A673 (cell line): ENCODE measurements around the gene PRRT2. TPM values are rescaled to one million over a fixed set of nuclear protein-coding genes. Genes with fewer than 3 reads are reported as not detected.

Experiments
- BruUV-seq: library from RNA; stranded (reverse); fragments of 400-500 nt; replicated peaks from 2 replicates; lab custom pipeline; 2021; lab: Mats Ljungman, UMichigan
- CTCF ChIA-PET: fragments of 300-600 bp; sonication (Branson Sonifier 250); formaldehyde crosslinking; loops from one replicate; lab custom pipeline; 2022; ENCODE audit warnings: antibody characterized with exemption; lab: Charles Lee
- POLR2A ChIA-PET: fragments of 300-600 bp; sonication (Branson Sonifier 250); formaldehyde crosslinking; loops from one replicate; lab custom pipeline; 2022; ENCODE audit warnings: antibody characterized with exemption; ENCODE audit not compliant: low non-redundant PET; lab: Charles Lee
- DNase-seq: peaks from one replicate; pipeline ENCODE4 v3.0.0-alpha.2; 2015; ENCODE audit warnings: low spot score
- H3K27ac ChIP-seq: fragments of 200-600 bp; sonication (generic); 2 replicates; pipeline ENCODE4 v1.5.1; 2016; ENCODE audit warnings: mixed run types, low read depth, mild to moderate bottlenecking, mixed read lengths, antibody characterized with exemption, low read length; ENCODE audit not compliant: poor library complexity, severe bottlenecking
- H3K27me3 ChIP-seq: fragments of 200-600 bp; sonication (generic); replicated peaks from 2 replicates; pipeline ENCODE4 v1.6.1; 2017; ENCODE audit warnings: mixed run types, low read depth, mild to moderate bottlenecking, mixed read lengths, antibody characterized with exemption, low read length; ENCODE audit not compliant: insufficient read depth, poor library complexity
- H3K36me3 ChIP-seq: fragments of 200-600 bp; sonication (generic); 2 replicates; pipeline ENCODE4 v1.6.1; 2016; ENCODE audit warnings: mixed run types, mild to moderate bottlenecking, mixed read lengths, antibody characterized with exemption, low read length; ENCODE audit not compliant: insufficient read depth, poor library complexity, severe bottlenecking
- H3K4me1 ChIP-seq: fragments of 200-600 bp; sonication (generic); 2 replicates; pipeline ENCODE4 v1.6.1; 2017; ENCODE audit warnings: mixed run types, mild to moderate bottlenecking, mixed read lengths, antibody characterized with exemption, low read length; ENCODE audit not compliant: insufficient read depth, poor library complexity, severe bottlenecking
- H3K4me3 ChIP-seq: fragments of 200-600 bp; sonication (generic); 2 replicates; pipeline ENCODE4 v1.5.1; 2016; ENCODE audit warnings: low read depth, mixed run types, mild to moderate bottlenecking, mixed read lengths, low read length; ENCODE audit not compliant: poor library complexity, severe bottlenecking
- H3K9me3 ChIP-seq: fragments of 200-600 bp; sonication (generic); 2 replicates; pipeline ENCODE4 v1.6.1; 2016; ENCODE audit warnings: mixed run types, low read depth, mild to moderate bottlenecking, mixed read lengths, antibody characterized with exemption, low read length; ENCODE audit not compliant: poor library complexity, severe bottlenecking
- EZH2 ChIP-seq: fragments of 200-600 bp; sonication (generic); IDR thresholded peaks from 2 replicates; pipeline ENCODE4 v1.6.1; 2017; ENCODE audit warnings: borderline replicate concordance, low read depth, mild to moderate bottlenecking, mixed read lengths, antibody characterized with exemption, low read length; ENCODE audit not compliant: poor library complexity, severe bottlenecking
- intact Hi-C: fragments of 100-400 bp; cut with micrococcal nuclease; formaldehyde crosslinking; loops from one replicate; pipeline ENCODE4 v1.10.0; 2022; ENCODE audit not compliant: unreplicated experiment
- total RNA-seq: library from RNA; stranded (reverse); gene quantifications from 2 replicates; pipeline ENCODE4 v1.2.3, GENCODE V29; 2021
- TF ChIP-seq, protein P1 (sequence below): fragments of 300-800, 200-600 bp; sonication (generic); conservative IDR thresholded peaks from 2 replicates; pipeline ENCODE4 v1.5.1; 2017; ENCODE audit warnings: low read depth, mild to moderate bottlenecking, antibody characterized with exemption, low read length, moderate library complexity, mixed read lengths

The PRRT2 gene
- total RNA-seq, 1 experiment from 2014 or later = 9.0 TPM

GRCh38 chr16:29815793-29816693 is 4.0 kb downstream of the PRRT2 start, which contains the start of gene PAGR1:
TSS of gene PAGR1 (plus strand) at chr16:29816152. CDS start at chr16:29816526, 374 bp downstream.
- peak within 1 kb of the TSS; percentile 87 for H3K4me3 ChIP-seq
- DNase-seq = peak; percentile 99
- H3K4me1 ChIP-seq = peaks cover 48% of the 10 kb centered on the region
- intact Hi-C loops = loop anchor here (2.0 to 10.0 kb wide), 2 partner anchors 49 to 115 kb away; partner anchors contain the start of gene CDIPT
- BruUV-seq = TSS peak; percentile 21
- ChIA-PET CTCF (interaction anchor here (0.6 to 1.5 kb wide), 5 partner anchors 9 to 217 kb away, joined by 3 to 22 read pairs (median 5); partner anchors contain the start of gene MAZ), POLR2A (no interaction called here)
- peaks cover 22% of the 10 kb centered on the region for H3K36me3 ChIP-seq
- H3K9me3 ChIP-seq = no peaks in the 10 kb centered on the region
- TF ChIP-seq EZH2 = no peak
- TF ChIP-seq, protein P1, sequence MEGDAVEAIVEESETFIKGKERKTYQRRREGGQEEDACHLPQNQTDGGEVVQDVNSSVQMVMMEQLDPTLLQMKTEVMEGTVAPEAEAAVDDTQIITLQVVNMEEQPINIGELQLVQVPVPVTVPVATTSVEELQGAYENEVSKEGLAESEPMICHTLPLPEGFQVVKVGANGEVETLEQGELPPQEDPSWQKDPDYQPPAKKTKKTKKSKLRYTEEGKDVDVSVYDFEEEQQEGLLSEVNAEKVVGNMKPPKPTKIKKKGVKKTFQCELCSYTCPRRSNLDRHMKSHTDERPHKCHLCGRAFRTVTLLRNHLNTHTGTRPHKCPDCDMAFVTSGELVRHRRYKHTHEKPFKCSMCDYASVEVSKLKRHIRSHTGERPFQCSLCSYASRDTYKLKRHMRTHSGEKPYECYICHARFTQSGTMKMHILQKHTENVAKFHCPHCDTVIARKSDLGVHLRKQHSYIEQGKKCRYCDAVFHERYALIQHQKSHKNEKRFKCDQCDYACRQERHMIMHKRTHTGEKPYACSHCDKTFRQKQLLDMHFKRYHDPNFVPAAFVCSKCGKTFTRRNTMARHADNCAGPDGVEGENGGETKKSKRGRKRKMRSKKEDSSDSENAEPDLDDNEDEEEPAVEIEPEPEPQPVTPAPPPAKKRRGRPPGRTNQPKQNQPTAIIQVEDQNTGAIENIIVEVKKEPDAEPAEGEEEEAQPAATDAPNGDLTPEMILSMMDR = peak; percentile 93
- H3K27ac ChIP-seq = peak within 1 kb of the TSS; percentile 92
- H3K27me3 ChIP-seq = no peaks in the 10 kb centered on the region

GRCh38 chr16:29816694-29817441 is 4.9 kb downstream of the PRRT2 start:
- H3K27me3 ChIP-seq = no peaks in the 10 kb centered on the region
- TF ChIP-seq, protein P1 = no peak
- TF ChIP-seq EZH2 = no peak
- peaks cover 53% of the 10 kb centered on the region for H3K4me1 ChIP-seq
- H3K9me3 ChIP-seq = no peaks in the 10 kb centered on the region
- intact Hi-C loops = loop anchor here (2.0 to 10.0 kb wide), 2 partner anchors 48 to 116 kb away; partner anchors contain the start of gene CDIPT
- H3K4me3 ChIP-seq = peak overlapping the region; percentile 87
- peak; percentile 71 for DNase-seq
- POLR2A ChIA-PET = no interaction called here
- peaks cover 22% of the 10 kb centered on the region for H3K36me3 ChIP-seq
- H3K27ac ChIP-seq = peak overlapping the region; percentile 92
- CTCF ChIA-PET = interaction anchor here (0.6 to 1.4 kb wide), 2 partner anchors 31 to 33 kb away, joined by 4 to 10 read pairs; no protein-coding TSS in a partner anchor
- no TSS peak for BruUV-seq

GRCh38 chr16:29818082-29818481 is 6.1 kb downstream of the PRRT2 start:
- peaks cover 58% of the 10 kb centered on the region for H3K4me1 ChIP-seq
- H3K36me3 ChIP-seq = peaks cover 22% of the 10 kb centered on the region
- BruUV-seq = no TSS peak
- no peaks in the 10 kb centered on the region for H3K9me3 ChIP-seq
- ChIA-PET POLR2A (no interaction called here), CTCF (no interaction called here)
- H3K27ac ChIP-seq = no peak overlapping the region
- H3K4me3 ChIP-seq = no peak overlapping the region
- intact Hi-C loops = loop anchor here (10.0 kb wide), 1 partner anchor 47 kb away; the partner anchor contains the start of gene CDIPT
- H3K27me3 ChIP-seq = no peaks in the 10 kb centered on the region
- no peak for TF ChIP-seq EZH2
- TF ChIP-seq, protein P1 = no peak
- DNase-seq = no peak
